Measurements from ENCODE around the gene SP8.
"Not testable (repeated sequence)": the region's sequence is repeated elsewhere in the genome, so short reads cannot be mapped to it uniquely, and the experiment has no call there.

Gene SP8

DNA sequence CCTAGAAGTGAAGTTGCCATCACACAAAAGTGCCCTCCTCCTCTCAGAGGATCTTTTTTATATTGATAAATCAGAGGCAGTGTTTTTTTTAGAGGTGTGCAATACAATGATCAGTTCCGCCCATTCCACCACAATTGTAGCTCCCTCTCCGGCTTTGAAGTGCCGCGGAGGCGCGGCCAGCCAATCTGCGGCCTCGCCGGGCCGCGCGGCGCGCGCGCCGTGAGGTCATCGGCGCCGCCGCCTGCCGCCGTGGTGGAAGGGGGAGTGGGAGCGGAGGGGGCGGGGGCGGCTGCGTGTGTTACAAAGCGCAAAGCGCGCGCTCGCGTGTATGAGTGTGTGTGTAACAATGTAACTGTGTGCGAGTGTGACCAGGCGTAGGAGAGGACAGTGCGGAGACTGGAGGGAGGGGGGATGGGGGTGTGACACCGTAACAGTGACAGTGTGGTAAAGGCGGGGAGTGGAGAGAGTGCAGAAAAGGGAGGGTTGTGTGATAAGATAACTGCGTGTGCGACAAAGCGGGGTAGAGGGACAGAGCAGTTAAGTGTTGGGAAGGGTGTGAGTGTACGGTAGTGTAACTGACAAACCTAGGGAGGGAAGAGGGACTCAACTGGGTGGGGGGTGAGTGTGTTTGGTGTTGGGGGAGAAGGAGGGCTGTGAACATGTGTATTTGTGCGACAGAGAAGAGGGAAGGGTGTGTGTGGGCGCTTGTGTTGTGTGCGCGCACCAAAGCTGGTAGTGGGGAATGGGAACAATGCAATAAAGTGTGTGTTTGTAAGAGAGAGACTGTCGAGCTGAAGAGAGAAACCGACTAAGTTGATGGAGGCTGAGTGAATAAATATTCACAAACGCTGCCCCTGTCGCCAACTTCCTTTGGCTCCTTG lies at the start of gene SP8:
Gene SP8 (minus strand): TSS at position 108 of the 881 bp plus-strand sequence. CDS start 88 bp downstream, at position 20.
- DNase-seq (ENCODE audit: low read depth) = no peak

DNA sequence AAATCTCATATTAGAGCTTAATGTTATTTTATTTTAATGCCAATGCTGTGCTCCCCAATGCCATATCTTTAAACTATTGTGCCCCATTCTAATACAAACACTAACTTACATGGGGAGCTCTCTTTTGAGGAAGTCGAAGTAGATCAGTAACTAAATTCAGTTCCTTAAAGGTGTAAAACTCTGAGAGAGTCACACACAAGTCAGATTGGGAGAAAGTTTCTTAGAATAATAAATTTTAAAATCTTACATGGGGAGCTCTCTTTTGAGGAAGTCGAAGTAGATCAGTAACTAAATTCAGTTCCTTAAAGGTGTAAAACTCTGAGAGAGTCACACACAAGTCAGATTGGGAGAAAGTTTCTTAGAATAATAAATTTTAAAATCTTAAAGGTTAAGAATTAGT lies 49.7 kb upstream of the SP8 start:
- not testable (repeated sequence) for DNase-seq (ENCODE audit: low read depth)

DNA sequence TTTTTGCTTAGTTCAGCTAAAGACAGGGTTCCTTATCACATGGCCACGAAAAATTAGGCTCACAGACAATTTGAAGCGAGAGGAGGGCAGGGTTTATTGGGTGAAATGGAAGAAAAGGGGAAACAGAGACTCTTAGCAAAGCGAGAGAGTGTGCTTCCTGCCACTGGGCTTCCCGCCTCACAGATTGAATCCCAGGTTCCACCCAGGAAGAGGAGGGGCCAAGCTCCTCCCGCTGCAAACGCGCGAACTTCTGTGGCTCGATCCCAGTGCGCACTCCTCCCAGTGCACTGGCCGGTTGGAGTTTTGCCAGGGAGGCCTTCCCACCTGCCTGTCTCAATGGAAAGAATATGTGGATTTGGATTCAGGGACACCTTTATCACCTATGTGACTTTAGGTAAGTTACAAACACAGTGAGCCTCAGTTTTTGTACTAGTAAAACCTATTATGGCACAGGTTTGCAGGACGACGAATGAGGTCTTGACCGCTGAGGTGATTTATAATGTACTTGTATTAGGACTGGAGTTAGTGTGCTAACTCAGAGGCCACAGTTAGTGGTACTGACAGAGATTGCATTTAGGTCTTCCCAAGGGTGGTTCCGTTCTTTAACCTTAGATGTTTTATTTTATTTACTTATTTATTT lies 48.5 kb upstream of the SP8 start:
- no peak for DNase-seq (ENCODE audit: low read depth)

DNA sequence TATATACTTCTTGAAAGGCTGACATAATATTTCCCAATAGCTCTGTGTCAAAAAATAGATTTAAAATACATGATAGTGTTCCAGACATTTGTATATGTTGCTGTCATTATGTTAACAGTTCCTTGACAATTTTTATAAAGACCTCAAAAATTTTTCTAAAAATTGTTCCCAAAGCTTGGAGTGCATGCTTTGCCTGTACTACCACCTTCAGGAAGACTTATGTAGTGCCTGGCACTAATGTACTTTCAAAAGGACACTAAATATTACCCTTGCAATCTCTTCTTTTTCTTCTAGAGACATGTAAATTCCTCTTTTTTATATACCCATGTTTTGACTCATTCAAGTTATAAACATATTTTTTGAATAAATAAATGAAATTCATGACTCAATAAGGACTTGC lies 48.0 kb upstream of the SP8 start:
- no peak for DNase-seq (ENCODE audit: low read depth)

DNA sequence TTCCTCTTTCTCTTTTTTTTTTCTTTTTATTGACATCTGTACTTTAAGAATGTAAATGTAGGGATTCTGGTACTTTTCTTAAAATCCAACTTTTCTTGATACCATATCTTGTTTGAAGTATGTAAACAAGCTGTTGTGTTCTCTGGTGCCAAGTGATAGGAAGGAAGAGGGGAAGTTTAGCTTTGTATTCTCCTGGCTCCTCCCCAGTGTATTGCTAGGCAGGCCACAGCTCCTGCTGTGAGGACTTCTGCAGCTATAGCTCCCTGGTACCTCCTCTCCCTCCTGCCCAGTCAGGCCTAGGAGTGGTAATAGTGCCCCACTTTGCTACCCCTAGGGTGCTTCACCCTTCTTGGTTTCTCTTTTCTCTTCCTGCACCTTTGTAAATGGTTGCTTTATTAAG lies 45.3 kb upstream of the SP8 start:
- no peak for DNase-seq (ENCODE audit: low read depth)

DNA sequence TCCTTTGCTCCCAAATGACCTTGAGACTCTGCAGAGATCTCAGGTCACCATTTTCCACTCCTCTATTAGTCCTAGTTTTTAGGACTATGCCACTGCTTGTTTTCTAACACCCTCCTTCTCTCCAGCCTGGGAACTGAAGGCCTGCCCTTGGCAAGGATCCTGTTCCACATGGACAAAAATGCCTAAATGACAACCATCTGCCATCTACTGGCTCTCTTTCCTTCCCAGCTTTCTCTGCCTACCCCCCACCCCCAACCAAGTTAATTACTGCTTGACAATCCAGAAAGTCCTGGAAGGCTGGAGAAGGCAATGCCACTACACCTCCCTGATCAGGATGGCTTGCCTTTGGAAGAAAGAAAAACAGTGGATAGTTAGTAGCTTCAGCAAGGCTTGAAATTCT lies 44.8 kb upstream of the SP8 start:
- DNase-seq (ENCODE audit: low read depth) = no peak

DNA sequence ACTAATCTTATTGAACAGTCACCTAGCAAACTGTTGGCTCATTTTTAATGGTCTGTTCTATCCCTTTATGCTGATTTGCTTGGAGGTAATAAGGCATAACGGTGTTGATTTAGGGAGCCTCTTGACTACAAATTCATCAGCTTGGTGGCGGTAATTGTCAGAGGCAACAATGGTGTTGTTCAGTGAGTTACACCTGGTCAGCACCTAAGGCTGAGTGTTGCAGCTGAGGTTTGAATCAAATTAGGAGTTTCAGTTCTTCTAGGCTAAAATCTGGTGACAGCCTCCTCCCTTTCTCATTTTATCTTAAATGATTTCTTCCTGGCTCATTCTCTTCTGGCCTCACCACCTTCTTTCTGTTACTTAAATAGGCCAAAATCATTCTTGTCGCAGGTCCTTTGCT lies 42.3 kb upstream of the SP8 start:
- DNase-seq (ENCODE audit: low read depth) = no peak

DNA sequence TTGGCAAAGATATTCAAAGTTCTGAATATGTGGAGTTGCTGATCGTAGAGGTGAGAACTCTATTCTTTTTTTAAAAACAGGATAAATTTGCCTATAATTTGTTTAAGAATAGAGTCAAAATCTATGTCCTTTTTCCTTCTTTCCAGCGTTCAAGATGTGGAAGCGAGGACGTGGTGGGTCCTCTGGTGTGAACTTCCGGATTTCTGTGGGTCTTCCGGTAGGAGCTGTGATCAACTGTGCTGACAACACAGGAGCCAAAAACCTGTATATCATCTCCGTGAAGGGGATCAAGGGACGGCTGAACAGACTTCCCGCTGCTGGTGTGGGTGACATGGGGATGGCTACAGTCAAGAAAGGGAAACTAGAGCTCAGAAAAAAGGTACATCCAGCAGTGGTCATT lies 40.5 kb upstream of the SP8 start:
- DNase-seq (ENCODE audit: low read depth) = no peak

DNA sequence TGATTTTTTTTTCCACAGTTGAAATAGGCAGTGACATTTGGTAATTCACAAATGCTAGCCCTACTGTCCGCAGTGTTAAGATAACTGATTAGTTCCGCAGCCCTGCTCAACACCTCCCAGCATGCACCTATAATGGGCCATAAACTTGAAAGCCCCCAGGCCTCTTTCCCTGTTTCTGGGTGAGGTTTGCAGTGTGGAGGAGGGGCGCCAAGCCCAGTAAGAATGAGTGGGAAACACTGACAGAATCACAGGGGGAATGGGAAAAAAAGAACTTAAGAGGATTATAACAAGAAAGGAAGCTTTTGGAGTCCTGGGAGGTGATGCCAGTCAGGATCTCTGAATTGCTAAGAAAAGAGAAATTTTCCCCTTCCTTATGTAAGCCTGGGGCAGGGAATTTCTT lies 39.6 kb upstream of the SP8 start:
- no peak for DNase-seq (ENCODE audit: low read depth)

DNA sequence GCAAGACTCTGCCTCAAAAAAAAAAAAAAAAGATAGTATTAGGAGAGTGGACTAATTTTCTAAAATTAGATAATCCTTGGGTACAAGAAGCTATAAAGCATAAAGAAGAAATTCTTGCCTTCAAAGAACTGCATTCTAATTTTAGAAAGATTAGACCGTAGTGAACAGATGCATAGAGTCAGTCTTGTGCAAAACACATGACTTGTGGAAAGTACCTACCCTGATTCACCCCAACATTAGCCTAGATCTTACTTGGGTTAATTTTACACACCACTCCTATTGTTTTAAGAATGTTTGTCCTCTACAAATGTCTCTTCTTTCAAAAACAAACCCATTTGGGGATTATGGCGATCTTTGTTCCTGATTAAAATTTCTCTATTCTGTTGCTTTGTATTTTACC lies 38.9 kb upstream of the SP8 start:
- DNase-seq (ENCODE audit: low read depth) = no peak

DNA sequence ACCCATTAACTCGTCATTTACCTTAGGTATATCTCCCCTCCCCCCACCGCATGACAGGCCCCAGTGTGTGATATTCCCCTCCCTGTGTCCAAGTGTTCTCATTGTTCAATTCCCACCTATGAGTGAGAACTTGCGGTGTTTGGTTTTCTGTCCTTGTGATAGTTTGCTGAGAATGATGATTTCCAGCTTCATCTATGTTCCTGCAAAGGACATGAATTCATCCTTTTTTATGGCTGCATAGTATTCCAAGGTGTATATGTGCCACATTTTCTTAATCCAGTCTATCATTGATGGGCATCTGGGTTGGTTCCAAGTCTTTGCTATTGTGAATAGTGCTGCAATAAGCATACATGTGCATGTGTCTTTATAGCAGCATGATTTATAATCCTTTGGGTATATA lies 34.7 kb upstream of the SP8 start:
- not testable (repeated sequence) for DNase-seq (ENCODE audit: low read depth)

DNA sequence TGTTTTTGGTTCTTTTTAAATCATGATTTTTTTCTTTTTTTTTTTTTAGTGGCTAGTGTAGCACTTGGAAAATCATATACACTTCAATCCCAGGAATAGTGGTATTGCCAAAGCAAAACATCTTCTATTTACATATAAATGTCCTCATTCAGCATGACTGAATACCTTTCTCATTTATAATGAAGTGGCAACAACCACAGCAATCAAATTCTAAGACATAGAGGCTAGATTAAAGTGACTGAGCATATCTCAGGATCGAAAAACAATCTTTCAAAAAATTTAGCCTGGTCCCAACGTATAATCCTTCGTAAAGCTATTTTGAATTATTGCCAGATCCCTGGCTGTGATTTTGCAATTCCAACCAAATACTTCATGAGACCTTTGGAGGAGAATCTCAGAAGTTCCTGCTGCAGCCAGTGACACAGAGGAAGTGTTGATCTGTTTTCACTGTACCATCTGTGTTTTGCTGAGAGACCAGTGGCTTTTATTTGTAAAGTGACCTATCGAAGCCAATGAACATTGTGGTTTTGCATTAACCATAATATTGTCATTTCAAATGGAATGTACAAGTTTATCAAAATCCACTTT lies 29.8 kb upstream of the SP8 start:
- DNase-seq (ENCODE audit: low read depth) = no peak

DNA sequence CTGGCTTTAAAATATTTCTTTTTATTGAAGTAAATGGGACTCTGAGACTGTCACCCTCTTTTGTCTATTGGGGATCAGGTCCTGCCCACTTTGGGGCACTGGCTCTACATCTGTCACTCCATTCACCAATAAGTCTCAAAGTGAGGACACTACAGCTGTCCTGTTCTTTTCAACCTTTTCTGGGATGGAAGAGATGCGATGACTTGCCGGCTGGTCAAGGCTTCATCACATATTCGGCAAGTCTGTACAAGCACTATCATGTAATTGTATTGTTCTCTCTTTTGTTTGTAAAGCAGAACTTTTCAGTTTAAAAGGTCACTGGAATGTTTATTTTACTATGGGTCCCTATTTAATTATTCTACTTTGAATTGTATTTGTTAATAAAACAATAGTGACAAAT lies 17.7 kb upstream of the SP8 start:
- no peak for DNase-seq (ENCODE audit: low read depth)

DNA sequence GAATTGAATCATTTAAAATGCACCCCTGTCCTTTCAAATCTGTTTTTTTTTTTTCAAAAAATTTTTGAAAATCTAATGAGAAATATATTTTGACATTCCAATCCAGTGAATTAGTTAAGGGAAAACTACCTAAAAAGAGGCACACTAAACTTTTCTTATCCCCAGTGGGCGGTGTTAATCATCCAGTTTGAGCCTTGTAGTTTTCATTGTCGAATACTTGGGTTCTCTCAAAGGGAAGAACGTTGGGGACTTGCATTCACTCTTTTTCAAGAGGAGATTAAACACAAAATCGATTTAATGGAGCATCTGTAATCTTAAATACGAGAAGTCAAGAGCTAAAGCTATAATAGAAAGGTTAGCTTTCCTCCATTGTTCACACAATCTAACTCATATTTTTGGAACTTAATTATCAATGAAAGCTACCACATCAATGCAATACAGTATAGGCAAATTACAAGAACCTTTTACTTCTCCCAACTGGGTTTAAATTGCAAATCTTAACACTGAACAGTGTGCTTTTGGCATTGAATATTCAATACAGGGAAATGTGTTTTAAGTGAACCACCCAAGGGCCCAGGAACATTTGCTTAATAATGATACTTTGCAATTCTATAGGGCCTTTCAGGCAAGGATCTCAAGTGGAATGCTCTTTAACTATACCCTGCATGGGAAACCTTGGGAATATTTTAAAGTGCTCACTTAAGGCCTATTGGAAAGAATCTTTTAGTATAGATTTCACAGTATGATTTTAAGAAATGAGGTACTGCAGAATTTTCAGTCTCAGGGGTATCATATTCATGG lies 13.1 kb upstream of the SP8 start:
- DNase-seq (ENCODE audit: low read depth) = no peak

DNA sequence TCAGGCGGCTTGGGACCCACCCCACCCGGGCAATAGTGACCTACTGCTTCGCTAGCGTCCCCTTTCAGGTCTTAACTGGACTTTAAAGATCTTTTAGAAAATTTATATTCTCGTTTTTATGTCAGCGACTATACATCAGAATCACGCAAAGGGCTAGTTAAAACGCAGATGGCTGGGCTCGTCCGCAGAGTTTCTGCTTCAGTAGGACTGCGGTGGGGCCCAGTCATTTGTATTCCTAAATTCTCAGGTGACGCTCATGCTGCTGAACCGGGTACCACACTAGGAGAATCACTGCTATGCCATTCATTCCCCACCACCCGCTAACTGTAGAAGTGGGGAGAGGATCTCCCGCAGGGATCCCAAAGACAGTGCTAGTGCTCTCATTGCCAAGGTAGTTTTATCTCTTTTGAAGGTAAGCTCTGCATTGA lies 12.0 kb upstream of the SP8 start:
- DNase-seq (ENCODE audit: low read depth) = no peak

DNA sequence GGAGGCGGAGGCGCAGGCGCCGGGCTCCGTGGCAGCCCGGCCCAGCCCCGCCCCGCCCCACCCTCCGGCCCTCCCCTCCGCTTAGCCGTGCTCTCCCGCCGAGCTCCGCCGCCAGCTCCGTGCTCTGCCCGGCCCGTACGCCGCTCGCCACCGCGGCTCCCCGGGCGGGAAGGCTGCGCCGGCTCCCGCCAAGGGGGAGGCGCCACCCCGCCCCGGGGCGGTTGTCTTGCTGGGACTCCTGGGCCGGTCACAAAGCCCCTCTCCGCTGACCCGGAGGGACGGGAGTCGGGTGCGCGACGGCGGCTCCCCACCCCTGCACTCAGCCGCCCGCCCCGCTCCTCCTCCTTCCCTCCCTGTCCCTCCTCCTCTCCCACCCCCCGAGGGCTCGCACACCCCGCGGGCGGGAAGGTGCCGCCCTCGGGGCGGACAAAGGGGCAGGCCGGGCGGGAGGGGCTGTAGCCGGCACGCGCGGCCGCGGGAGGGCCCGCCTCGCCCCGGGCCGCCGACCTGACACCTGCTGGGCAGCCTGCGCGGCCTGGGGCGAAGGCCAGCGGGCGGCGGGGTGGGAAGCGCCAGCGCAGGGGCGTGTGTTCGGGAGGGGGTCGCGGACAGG lies 11.5 kb upstream of the SP8 start:
- no peak for DNase-seq (ENCODE audit: low read depth)

DNA sequence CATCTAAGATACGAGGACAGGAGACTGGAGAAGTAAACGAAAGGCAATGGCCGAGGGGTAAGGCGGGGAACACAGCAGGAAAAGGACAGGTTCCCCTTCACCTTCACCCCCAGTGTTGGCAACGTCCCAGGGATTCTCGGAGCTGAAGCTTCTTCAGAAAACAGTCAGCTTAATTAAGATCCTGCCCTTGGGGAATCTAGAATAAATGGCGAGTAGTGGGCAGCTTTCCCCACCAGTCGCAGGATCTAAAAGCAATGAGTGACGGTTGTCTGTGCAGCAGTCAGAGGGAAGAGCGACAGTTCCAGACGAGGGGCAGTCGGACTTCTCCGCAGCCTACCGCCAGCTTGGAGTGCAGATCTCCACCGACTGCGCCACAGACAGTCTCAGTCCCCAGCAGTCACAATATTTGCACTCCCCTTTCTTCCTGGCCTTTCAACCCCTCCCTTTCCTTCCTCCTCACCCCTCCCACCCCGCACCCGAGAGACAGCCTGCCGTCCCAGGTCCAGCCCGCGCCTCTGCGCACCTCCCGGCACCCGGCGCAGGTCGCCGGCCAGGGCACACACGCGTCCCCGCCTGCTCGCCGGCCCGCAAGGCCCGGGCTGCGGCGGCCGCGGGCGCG lies 10.9 kb upstream of the SP8 start:
- DNase-seq (ENCODE audit: low read depth) = no peak

DNA sequence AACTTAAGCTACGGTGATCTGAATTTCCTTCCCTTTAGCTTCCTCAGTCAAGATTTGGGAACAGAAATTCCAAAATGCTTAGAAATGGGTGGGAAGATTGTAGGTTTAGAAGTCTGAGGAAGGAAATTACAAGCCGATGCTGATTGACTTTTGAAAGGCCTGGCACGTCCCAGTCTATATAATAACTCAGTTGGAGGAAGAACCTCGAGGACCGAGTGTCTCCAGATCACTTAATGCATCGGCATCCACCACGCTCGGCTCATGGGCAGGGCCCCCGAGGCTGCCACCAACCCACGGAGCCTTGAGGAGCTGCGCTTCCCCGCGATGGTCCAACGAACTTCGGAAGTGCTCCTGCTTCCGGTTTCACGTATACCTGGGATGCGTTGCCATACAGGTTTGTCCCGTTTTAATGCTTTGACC lies 10.4 kb upstream of the SP8 start:
- DNase-seq (ENCODE audit: low read depth) = no peak

DNA sequence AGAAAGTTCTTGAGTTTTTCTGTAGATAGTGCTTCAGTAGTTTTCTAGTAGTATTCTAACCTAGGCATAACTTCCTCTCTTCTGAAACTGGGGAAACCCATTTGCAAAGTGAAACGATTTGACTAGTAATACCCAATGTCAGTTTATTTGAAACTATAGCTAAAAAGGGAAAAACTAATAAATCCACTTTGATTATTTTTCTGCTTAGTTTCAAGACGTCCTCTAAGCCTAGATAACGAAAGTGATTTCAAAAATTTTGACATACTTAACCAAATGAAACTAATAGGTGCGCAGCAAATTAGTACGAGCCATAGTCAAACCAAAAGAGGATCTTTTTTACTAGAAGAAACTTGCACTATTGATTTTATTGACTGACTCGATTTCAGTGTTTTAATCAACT lies 9.8 kb upstream of the SP8 start:
- DNase-seq (ENCODE audit: low read depth) = no peak

DNA sequence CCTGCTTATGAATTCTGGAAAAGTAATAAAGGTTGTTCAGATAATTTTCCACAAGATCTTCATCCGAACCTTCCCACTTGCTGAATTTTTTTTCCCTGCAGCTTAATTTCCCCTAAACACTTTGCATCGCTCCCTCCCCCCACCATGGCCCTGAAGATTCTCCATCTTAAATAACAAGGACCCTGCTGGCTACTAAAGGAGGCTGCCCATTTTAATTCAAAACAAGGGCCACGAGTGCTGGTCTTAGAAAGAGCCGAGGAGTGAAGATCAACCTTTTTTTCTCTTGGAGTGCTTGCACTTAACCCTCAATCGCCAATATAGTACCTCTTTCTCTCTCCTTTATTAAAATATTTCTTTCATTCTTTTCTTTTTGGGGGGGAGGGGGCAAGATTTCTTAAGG lies 9.2 kb upstream of the SP8 start:
- DNase-seq (ENCODE audit: low read depth) = no peak

DNA sequence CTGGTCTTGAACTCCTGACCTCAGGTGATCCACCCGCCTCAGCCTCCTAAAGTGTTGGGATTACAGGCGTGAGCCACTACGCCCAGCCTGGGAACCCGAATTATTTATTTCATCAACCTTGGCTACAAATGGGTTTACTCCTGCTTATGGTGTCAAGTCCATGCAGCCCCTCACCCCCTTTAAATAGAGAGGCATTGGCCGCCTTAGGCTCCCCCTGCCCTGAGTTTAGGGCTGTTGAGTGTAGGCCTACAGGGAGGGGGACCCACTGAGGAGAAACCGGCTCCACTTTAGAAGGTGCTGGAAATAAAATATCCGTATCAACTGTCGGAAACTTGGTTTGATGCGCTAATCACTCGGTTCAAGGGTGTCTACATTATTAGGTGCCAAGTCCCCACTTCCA lies 8.7 kb upstream of the SP8 start:
- DNase-seq (ENCODE audit: low read depth) = no peak

DNA sequence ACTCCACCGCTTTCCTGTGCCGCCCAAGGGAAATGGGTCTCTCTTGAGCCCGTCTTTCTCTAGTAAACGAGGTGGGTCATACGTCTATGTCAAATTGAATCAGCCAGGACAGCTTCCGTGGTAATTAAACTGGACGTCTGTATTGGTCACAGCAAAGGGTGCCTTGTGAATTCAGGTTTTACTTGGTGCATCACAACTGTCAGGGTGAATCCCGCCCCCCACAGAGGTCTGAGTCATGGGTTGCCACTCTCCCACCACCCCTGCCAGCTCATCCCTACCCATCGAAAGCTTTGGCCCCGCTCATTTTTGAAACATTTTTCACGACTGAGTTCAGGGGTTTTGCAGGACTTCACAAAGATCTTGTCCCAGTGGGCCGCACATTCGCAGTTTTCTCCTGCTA lies 8.0 kb upstream of the SP8 start:
- no peak for DNase-seq (ENCODE audit: low read depth)
